Measurements from ENCODE around the gene HM13.

DNA sequence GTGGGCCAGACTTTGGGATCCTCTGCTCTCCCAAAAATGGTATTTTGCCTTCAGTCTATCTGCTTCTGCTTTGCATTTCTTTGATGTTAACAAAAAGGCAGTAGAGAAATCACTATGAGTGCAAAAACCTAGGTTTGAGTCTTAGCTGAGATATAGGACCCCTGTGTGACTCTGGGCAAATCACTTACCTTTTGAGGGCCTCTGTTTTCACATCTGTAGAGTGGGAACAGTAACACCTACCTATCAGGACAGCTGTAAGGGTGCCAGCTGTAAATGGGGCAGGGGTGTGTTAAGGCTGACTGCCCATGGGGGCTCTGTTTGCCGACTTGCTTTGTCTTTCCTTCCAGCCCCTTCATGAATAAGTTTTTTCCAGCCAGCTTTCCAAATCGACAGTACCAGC is 30.4 kb downstream of the HM13 start:
- no peak for TF ChIP-seq ZFP37 (CRISPR knock-in tag; IDR thresholded peaks at IDR 0.05; ENCODE audit: borderline replicate concordance)
- TF ChIP-seq MAFF (IDR thresholded peaks at IDR 0.05; ENCODE audit: low read depth, low read length), result no peak
- TF ChIP-seq, protein P1, sequence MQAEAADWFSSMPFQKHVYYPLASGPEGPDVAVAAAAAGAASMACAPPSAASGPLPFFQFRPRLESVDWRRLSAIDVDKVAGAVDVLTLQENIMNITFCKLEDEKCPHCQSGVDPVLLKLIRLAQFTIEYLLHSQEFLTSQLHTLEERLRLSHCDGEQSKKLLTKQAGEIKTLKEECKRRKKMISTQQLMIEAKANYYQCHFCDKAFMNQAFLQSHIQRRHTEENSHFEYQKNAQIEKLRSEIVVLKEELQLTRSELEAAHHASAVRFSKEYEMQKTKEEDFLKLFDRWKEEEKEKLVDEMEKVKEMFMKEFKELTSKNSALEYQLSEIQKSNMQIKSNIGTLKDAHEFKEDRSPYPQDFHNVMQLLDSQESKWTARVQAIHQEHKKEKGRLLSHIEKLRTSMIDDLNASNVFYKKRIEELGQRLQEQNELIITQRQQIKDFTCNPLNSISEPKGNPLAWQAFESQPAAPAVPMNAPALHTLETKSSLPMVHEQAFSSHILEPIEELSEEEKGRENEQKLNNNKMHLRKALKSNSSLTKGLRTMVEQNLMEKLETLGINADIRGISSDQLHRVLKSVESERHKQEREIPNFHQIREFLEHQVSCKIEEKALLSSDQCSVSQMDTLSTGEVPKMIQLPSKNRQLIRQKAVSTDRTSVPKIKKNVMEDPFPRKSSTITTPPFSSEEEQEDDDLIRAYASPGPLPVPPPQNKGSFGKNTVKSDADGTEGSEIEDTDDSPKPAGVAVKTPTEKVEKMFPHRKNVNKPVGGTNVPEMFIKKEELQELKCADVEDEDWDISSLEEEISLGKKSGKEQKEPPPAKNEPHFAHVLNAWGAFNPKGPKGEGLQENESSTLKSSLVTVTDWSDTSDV (CRISPR knock-in tag; IDR thresholded peaks at IDR 0.05), result no peak
- TF ChIP-seq, protein P2, sequence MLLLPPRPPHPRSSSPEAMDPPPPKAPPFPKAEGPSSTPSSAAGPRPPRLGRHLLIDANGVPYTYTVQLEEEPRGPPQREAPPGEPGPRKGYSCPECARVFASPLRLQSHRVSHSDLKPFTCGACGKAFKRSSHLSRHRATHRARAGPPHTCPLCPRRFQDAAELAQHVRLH (CRISPR knock-in tag; IDR thresholded peaks at IDR 0.05; ENCODE audit: borderline replicate concordance, low read depth), result no peak
- no peak for TF ChIP-seq ZNF782 (CRISPR knock-in tag; IDR thresholded peaks at IDR 0.05; ENCODE audit: borderline replicate concordance)
- TF ChIP-seq ZNF207 (IDR thresholded peaks at IDR 0.05; ENCODE audit: borderline replicate concordance), result no peak
- TF ChIP-seq HDAC2 (CRISPR knock-in tag; IDR thresholded peaks at IDR 0.05), result no peak
- TF ChIP-seq JUND (CRISPR knock-in tag; IDR thresholded peaks at IDR 0.05), result no peak

Data from HepG2 (cell line).